SU-DHL-6 (cell line): ENCODE data around the gene SEMA6D.

Source experiments
- H2AFZ ChIP-seq: fragments of 200-600 bp; sonication (generic); 2 replicates; pipeline ENCODE4 v1.6.1; 2014; ENCODE audit warnings: low read depth, mild to moderate bottlenecking, moderate library complexity, mixed read lengths, antibody characterized with exemption, low read length; ENCODE audit not compliant: severe bottlenecking
- H3F3A ChIP-seq: fragments of 200-600 bp; shearing (Covaris generic); 2 replicates; pipeline ENCODE4 v1.6.0; 2016; ENCODE audit warnings: antibody characterized with exemption, mild to moderate bottlenecking; ENCODE audit not compliant: insufficient read depth
- H3K27ac ChIP-seq: fragments of 200-600 bp; sonication (generic); 2 replicates; pipeline ENCODE4 v1.5.1; 2016; ENCODE audit warnings: low read depth, mild to moderate bottlenecking, low read length, moderate library complexity, mixed read lengths
- H3K27me3 ChIP-seq: fragments of 200-600 bp; sonication (generic), shearing (Covaris generic); 2 replicates; pipeline ENCODE4 v1.6.0; 2014; ENCODE audit warnings: mild to moderate bottlenecking, low read length
- H3K36me3 ChIP-seq: fragments of 200-600 bp; sonication (generic); 2 replicates; pipeline ENCODE4 v1.6.1; 2014; ENCODE audit warnings: mild to moderate bottlenecking, low read length, mixed read lengths
- H3K4me2 ChIP-seq: fragments of 300-600, 200-600 bp; shearing (Covaris generic), sonication (generic); 2 replicates; pipeline ENCODE4 v1.6.0; 2014; ENCODE audit warnings: low read length, low read depth, mild to moderate bottlenecking; ENCODE audit not compliant: poor library complexity, severe bottlenecking
- H3K4me3 ChIP-seq: fragments of 200-600 bp; sonication (generic); 2 replicates; pipeline ENCODE4 v1.5.1; 2014; ENCODE audit warnings: antibody characterized with exemption, low read length, mild to moderate bottlenecking, mixed read lengths; ENCODE audit not compliant: insufficient read depth, poor library complexity, severe bottlenecking
- H3K79me2 ChIP-seq: fragments of 200-600 bp; sonication (generic); 2 replicates; pipeline ENCODE4 v1.6.1; 2014; ENCODE audit warnings: mild to moderate bottlenecking, low read length, moderate library complexity; ENCODE audit not compliant: insufficient read depth
- H3K9ac ChIP-seq: fragments of 200-600 bp; sonication (generic); 2 replicates; pipeline ENCODE4 v1.7.0; 2014; ENCODE audit warnings: mild to moderate bottlenecking, low read length
- H3K9me2 ChIP-seq: fragments of 200-600 bp; sonication (generic); replicated peaks from 2 replicates; pipeline ENCODE4 v1.6.1; 2014; ENCODE audit warnings: low read length; ENCODE audit not compliant: insufficient read depth
- H3K9me3 ChIP-seq: fragments of 200-600 bp; sonication (generic); 2 replicates; pipeline ENCODE4 v1.6.1; 2014; ENCODE audit warnings: low read length, mixed read lengths; ENCODE audit not compliant: insufficient read depth
- H4K20me1 ChIP-seq: fragments of 200-600 bp; sonication (generic); 2 replicates; pipeline ENCODE4 v1.6.1; 2014; ENCODE audit warnings: low read depth, mild to moderate bottlenecking, antibody characterized with exemption, low read length, moderate library complexity, mixed read lengths
- EZH2phosphoT487 ChIP-seq: fragments of 200-600 bp; sonication (generic), shearing (Covaris generic); conservative IDR thresholded peaks from 2 replicates; pipeline ENCODE4 v1.6.1; 2018; ENCODE audit warnings: mild to moderate bottlenecking, antibody characterized with exemption, low read length, moderate library complexity, mixed read lengths
- TF ChIP-seq, protein P1 (sequence below): fragments of 200-600 bp; sonication (generic); IDR thresholded peaks from one replicate; pipeline ENCODE4 v1.5.1; 2017; ENCODE audit warnings: antibody characterized with exemption, mild to moderate bottlenecking, low read length, moderate library complexity; ENCODE audit not compliant: insufficient read depth, poor library complexity, severe bottlenecking

SEMA6D gene

DNA sequence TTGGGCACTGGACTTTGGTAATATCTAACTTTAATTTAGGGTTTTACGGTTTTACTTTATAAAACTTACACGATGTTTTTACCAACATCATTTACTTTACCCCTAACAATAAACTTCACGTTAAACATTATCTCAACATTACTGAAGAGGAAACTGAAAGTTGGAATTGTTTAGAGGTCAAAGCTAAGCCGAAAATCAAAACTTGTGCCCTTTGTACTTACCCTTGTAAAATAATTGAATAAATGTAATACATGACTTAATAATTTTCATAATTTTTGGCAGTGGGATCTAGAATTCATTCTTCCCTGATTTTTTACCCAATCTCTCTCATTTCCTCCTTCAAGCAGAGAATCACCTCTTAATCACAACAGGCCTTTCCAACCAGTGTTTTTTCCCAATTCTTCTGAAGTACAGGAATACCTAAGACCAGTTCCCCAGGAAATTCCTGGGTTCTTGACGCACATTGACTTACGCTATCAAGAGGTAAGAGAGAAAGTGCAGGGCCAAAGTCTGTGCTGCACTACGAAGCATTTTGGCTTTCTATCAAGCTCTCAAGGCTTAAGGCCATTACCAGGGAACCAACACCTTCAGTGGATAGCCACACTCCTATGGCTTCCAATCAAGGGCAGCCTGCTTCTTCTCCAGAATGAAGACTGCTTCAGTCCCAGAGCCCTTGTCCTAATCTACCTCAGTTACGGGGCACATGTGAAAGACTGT, 11.9 kb upstream of the SEMA6D start:
- no peak overlapping the region for H3K4me3 ChIP-seq
- TF ChIP-seq EZH2phosphoT487, result no peak
- TF ChIP-seq, protein P1, sequence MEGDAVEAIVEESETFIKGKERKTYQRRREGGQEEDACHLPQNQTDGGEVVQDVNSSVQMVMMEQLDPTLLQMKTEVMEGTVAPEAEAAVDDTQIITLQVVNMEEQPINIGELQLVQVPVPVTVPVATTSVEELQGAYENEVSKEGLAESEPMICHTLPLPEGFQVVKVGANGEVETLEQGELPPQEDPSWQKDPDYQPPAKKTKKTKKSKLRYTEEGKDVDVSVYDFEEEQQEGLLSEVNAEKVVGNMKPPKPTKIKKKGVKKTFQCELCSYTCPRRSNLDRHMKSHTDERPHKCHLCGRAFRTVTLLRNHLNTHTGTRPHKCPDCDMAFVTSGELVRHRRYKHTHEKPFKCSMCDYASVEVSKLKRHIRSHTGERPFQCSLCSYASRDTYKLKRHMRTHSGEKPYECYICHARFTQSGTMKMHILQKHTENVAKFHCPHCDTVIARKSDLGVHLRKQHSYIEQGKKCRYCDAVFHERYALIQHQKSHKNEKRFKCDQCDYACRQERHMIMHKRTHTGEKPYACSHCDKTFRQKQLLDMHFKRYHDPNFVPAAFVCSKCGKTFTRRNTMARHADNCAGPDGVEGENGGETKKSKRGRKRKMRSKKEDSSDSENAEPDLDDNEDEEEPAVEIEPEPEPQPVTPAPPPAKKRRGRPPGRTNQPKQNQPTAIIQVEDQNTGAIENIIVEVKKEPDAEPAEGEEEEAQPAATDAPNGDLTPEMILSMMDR, result no peak
- no peak overlapping the region for H3K27ac ChIP-seq
- no peaks in the 10 kb centered on the region for H3K27me3 ChIP-seq
- no peaks in the 10 kb centered on the region for H3K9me3 ChIP-seq
- no peaks in the 10 kb centered on the region for H3K79me2 ChIP-seq
- H3K9ac ChIP-seq, result no peak overlapping the region
- H3K4me2 ChIP-seq, result no peak overlapping the region
- no peak overlapping the region for H2AFZ ChIP-seq
- H3K36me3 ChIP-seq, result no peaks in the 10 kb centered on the region
- H4K20me1 ChIP-seq, result no peaks in the 10 kb centered on the region
- H3F3A ChIP-seq, result no peaks in the 10 kb centered on the region
- no peaks in the 10 kb centered on the region for H3K9me2 ChIP-seq

DNA sequence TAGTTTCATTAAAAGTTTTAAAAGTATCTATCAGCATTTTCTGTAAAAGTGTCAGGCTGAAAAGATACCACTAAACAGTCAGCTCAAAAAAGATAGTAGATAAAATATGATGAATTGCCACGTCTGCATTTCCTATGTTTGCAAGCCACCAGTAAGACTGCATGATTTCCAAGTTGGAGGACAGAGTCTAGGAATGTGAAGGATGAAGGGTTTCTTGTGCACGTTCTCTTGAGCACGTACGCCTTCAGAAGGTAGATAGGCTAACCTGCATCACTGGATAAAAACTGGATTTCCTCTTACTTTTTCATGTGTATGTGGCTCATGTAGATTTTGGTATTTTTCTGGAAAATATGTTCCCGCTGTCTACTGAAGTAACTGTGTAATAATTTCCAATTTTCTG, 9.9 kb upstream of the SEMA6D start:
- H3K27ac ChIP-seq, result no peak overlapping the region
- no peak overlapping the region for H3K4me3 ChIP-seq
- H3F3A ChIP-seq, result no peaks in the 10 kb centered on the region
- no peaks in the 10 kb centered on the region for H3K36me3 ChIP-seq
- H3K9me2 ChIP-seq, result no peaks in the 10 kb centered on the region
- no peaks in the 10 kb centered on the region for H3K9me3 ChIP-seq
- H4K20me1 ChIP-seq, result no peaks in the 10 kb centered on the region
- no peaks in the 10 kb centered on the region for H3K79me2 ChIP-seq
- no peaks in the 10 kb centered on the region for H3K27me3 ChIP-seq
- no peak overlapping the region for H2AFZ ChIP-seq
- no peak overlapping the region for H3K9ac ChIP-seq
- TF ChIP-seq EZH2phosphoT487, result no peak
- TF ChIP-seq, protein P1, result no peak
- no peak overlapping the region for H3K4me2 ChIP-seq

DNA sequence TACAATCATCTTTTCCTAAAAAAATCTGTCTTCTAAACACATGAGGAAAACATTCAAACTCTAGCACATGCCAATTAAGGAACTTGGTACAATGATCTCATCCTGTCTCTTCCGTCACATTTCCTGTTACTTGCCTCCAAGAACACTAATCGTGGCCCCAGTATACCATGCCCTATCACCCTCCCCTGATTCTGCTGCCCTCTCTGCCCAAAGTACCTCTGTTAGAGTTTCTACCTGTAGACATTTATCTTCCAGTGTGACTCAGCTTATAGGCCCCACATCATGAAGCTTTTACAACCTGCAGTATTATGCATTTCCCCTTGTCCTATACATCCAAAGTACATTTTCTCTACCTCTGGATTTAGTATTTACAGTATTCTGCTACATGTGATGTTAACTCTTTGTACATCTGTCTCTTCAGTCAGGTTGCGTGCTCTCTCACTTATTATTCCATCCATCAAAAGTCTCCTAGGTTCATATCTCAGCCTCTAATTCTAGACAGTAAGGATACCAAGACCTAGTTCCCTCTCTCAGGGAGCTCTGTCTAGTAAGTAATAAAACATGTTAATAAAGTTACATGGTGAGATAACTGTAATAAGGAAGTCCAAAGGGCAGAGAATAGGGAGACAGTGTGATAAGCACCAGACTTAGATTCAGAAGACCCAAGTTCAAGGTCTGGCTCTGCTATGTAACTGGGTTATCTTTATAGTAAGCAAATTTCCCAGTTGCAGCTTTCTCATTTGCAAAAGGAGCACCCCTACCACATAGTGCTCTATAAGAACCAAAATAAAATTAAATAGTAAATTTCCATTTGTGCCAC, 8.9 kb upstream of the SEMA6D start:
- no peak overlapping the region for H3K4me2 ChIP-seq
- no peaks in the 10 kb centered on the region for H3K79me2 ChIP-seq
- no peak overlapping the region for H3K27ac ChIP-seq
- H4K20me1 ChIP-seq, result no peaks in the 10 kb centered on the region
- H3F3A ChIP-seq, result no peaks in the 10 kb centered on the region
- no peaks in the 10 kb centered on the region for H3K27me3 ChIP-seq
- H2AFZ ChIP-seq, result no peak overlapping the region
- H3K9ac ChIP-seq, result no peak overlapping the region
- H3K9me2 ChIP-seq, result no peaks in the 10 kb centered on the region
- no peak for TF ChIP-seq EZH2phosphoT487
- TF ChIP-seq, protein P1, result no peak
- H3K9me3 ChIP-seq, result no peaks in the 10 kb centered on the region
- H3K4me3 ChIP-seq, result no peak overlapping the region
- H3K36me3 ChIP-seq, result no peaks in the 10 kb centered on the region
